ENCODE results near the gene TRIOBP. TPM values are rescaled to one million over a fixed set of nuclear protein-coding genes. Genes with fewer than 3 reads are reported as not detected.

The TRIOBP gene
- total RNA-seq, 1 donor from 2014 or later, result 75.1 TPM

DNA sequence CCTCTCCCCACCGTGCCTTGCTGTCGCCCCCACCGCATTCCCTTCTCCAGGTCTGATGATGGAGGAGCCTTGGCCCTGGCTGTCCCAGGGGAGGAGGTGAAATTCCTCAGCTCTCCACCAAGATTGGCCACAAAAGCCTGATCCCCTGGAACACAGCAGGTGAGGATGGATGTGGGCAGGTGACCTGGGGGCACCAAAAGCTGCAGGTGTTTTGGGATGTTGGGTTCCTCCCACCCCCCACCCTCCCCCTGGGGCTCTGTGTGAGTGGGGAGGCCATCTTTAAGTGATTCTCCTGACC lies 639 bp downstream of the TRIOBP start:
- H3K4me3 ChIP-seq (ENCODE audit: low read depth, low read length), result peak overlapping the region; percentile 40
- DNase-seq (ENCODE audit: low read depth), result no peak
- TF ChIP-seq, protein P1, sequence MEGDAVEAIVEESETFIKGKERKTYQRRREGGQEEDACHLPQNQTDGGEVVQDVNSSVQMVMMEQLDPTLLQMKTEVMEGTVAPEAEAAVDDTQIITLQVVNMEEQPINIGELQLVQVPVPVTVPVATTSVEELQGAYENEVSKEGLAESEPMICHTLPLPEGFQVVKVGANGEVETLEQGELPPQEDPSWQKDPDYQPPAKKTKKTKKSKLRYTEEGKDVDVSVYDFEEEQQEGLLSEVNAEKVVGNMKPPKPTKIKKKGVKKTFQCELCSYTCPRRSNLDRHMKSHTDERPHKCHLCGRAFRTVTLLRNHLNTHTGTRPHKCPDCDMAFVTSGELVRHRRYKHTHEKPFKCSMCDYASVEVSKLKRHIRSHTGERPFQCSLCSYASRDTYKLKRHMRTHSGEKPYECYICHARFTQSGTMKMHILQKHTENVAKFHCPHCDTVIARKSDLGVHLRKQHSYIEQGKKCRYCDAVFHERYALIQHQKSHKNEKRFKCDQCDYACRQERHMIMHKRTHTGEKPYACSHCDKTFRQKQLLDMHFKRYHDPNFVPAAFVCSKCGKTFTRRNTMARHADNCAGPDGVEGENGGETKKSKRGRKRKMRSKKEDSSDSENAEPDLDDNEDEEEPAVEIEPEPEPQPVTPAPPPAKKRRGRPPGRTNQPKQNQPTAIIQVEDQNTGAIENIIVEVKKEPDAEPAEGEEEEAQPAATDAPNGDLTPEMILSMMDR (conservative IDR thresholded peaks at IDR 0.05; ENCODE audit: low read depth, low read length), result no peak

DNA sequence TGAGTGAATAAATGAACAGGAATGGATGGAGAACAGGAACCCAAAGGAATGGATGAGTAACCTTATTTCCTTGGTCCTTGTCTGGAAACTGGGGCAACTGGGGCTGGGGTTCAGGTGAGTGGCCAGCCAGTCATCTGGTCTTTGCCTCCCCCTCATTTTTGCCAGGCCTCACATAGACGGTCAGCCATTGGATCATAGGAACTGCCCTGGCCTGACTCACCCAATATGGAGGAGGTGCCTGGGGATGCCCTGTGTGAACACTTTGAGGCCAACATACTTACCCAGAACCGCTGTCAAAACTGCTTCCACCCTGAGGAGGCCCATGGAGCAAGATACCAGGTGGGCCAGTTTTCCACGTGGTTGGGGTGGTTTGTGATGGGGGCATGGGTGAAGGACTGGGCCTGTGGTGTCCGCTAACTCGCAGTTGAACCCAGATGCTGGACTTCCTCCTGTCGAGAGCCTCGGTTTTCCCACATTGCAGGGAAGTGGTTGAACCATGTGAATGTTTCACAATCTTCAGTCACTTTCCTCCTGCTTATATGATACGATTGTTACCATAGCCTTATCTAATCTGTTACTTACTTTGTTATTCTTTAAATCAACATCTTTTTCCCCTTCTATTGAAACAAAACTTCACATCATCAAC lies 4.4 kb downstream of the TRIOBP start:
- TF ChIP-seq, protein P1 (conservative IDR thresholded peaks at IDR 0.05; ENCODE audit: low read depth, low read length), result no peak
- no peak for DNase-seq (ENCODE audit: low read depth)
- H3K4me3 ChIP-seq (ENCODE audit: low read depth, low read length), result no peak overlapping the region

DNA sequence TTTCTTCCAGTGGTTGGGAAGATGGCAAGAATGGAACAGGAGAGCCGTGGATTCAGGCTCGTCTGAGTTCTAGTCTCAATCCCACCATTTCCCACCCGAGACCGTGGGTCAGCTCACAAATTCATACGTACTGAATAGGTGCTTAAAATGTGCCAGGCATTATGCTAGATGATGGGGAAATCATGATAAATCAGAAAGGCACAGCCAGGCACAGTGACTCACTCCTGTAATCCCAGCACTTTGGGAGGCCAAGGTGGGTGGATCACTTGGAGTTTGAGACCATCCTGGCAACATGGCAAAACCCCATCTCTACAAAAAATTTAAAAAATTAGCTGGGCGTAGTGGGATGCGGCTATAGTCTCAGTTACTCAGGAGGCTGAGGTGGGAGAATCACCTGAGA lies 7.1 kb downstream of the TRIOBP start:
- TF ChIP-seq, protein P1 (conservative IDR thresholded peaks at IDR 0.05; ENCODE audit: low read depth, low read length), result no peak
- no peak overlapping the region for H3K4me3 ChIP-seq (ENCODE audit: low read depth, low read length)
- no peak for DNase-seq (ENCODE audit: low read depth)

DNA sequence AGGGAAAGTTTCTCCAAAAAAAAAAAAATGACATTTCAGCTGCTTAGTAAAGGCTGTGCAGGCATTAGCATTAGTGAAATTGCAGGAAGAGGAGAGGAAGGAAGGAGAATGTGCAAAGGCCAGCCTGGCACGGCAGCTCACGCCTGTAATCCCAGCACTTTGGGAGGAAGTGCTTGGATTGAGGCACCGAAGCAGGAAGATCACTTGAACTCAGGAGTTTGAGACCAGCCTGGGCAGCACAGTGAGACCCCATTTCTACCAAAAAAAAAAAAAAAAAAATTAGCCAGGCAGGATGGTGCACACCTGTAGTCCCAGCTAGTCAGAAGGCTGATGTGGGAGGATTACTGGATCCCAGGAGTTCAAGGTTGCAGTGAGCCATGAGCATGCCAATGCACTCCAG lies 7.8 kb downstream of the TRIOBP start:
- H3K4me3 ChIP-seq (ENCODE audit: low read depth, low read length), result no peak overlapping the region
- TF ChIP-seq, protein P1 (conservative IDR thresholded peaks at IDR 0.05; ENCODE audit: low read depth, low read length), result no peak
- DNase-seq (ENCODE audit: low read depth), result no peak

DNA sequence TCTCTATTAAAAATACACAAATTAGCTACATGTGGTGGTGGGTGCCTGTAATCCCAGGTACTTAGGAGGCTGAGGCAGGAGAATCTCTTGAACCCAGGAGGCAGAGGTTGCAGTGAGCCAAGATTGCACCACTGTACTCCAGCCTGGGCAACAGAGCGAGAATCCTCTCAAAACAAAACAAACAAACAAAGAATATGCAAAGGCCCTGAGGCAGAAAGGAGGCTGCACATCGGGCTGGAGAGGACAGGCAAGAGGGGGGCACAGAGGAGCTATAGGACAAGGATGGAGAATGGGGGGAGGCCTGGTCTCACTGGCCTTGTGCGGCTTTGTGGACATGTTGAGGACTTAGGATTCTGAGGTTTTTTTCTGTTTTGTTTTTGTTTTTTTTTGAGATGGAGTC lies 8.4 kb downstream of the TRIOBP start:
- DNase-seq (ENCODE audit: low read depth), result no peak
- TF ChIP-seq, protein P1 (conservative IDR thresholded peaks at IDR 0.05; ENCODE audit: low read depth, low read length), result no peak
- no peak overlapping the region for H3K4me3 ChIP-seq (ENCODE audit: low read depth, low read length)

DNA sequence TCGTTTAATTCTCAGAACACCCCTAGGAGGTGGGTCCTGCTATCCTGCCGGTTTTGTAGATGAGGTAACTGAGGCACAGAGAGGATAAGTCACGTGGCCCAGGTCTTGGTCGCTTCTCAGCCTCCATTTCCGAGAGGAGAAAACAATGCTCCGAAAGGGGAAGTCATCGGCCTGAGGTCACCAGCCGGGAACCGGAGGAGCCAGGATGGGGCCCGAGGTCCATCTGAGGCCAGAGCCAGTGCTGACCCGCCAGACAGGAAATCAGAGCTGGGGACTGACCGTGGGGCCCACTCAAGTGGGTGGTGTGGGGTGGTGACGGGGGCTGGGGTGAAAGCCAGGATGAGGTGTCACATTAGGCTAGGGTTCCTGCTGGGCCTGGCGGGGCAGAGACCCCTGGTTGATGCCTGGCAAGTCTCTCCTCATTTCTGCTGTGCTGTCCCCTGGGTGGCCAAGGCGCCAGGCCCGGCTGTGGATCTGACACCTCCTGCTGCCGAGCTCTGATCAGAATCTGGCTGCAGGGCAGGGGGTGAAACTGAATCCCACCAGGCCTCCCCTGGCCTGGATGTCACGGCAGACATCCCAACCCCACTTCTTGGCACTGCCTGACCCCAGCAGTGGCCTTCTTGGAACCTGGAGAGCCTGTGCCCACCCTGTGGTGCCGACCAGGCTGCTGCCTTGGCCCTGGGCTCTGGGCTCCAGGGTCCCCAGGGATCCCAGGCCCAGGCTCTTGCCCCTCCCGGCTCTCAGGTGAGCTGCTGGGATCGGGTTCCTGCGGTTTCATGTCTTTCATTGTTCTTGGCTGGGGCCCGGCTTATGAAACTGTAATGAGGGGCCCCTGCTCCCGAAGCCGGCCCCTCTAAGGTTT lies 12.0 kb downstream of the TRIOBP start:
- TF ChIP-seq, protein P1 (conservative IDR thresholded peaks at IDR 0.05; ENCODE audit: low read depth, low read length), result no peak
- H3K4me3 ChIP-seq (ENCODE audit: low read depth, low read length), result no peak overlapping the region
- no peak for DNase-seq (ENCODE audit: low read depth)

DNA sequence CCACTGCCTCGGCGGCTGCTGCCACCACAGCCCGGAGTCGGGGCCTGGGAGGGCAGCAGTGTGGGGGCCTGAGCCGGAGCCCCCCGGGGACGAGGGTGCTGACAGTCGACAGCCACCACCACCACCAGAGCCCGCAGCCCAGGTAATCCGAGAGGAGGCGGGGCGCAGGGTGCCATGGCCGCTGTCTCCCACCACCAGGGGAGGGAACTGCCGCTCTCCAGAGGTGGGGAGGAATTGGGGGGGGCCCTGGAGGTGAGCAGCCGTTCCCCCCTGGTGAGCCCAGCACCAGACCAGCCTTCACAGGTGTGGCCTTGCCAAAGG lies 12.6 kb downstream of the TRIOBP start:
- no peak for DNase-seq (ENCODE audit: low read depth)
- TF ChIP-seq, protein P1 (conservative IDR thresholded peaks at IDR 0.05; ENCODE audit: low read depth, low read length), result no peak

More for the DNA sequence above, 12.6 kb downstream of the TRIOBP start:
- H3K4me3 ChIP-seq (ENCODE audit: low read depth, low read length), result no peak overlapping the region

Measured in epithelial cell of proximal tubule (primary cell).